K562 (cell line): ENCODE data around the gene TBC1D2. TPM values are rescaled to one million over a fixed set of nuclear protein-coding genes. Genes with fewer than 3 reads are reported as not detected.

Source experiments
- BHLHE40 ChIP-seq: IDR thresholded peaks from 2 replicates; pipeline ENCODE4 v1.6.1; 2011; ENCODE audit warnings: low read length, improper control_type of control experiment
- CC2D1A ChIP-seq: fragments of 450-650 bp; IDR thresholded peaks from 2 replicates; pipeline ENCODE4 v1.6.1; 2017; ENCODE audit warnings: mild to moderate bottlenecking
- EZH2 ChIP-seq: IDR thresholded peaks from 2 replicates; pipeline ENCODE4 v1.6.1; 2012; ENCODE audit warnings: low read depth, mild to moderate bottlenecking, inconsistent platforms, low read length, borderline replicate concordance
- GABPB2 ChIP-seq: fragments of 250-450 bp; sonication (Bioruptor Pico); conservative IDR thresholded peaks from 2 replicates; pipeline ENCODE4 v1.5.1; 2021; ENCODE audit warnings: mild to moderate bottlenecking
- ILF3 ChIP-seq: fragments of 450-650 bp; IDR thresholded peaks from 2 replicates; pipeline ENCODE4 v1.6.1; 2018; ENCODE audit warnings: antibody characterized with exemption, mild to moderate bottlenecking, moderate library complexity, borderline replicate concordance
- KAT7 ChIP-seq: sonication (generic); formaldehyde crosslinking; IDR thresholded peaks from 2 replicates; pipeline ENCODE4 v1.8.0; 2022; ENCODE audit warnings: missing genetic modification reagents, mild to moderate bottlenecking, borderline replicate concordance
- NFIC ChIP-seq: fragments of 450-650 bp; IDR thresholded peaks from 2 replicates; pipeline ENCODE4 v1.6.1; 2017; ENCODE audit warnings: mild to moderate bottlenecking, inconsistent platforms
- ZNF217 ChIP-seq: sonication (generic); formaldehyde crosslinking; IDR thresholded peaks from 2 replicates; pipeline ENCODE4 v1.8.0; 2022; ENCODE audit warnings: mild to moderate bottlenecking, missing genetic modification reagents
- ZNF224 ChIP-seq: sonication (generic); formaldehyde crosslinking; IDR thresholded peaks from 2 replicates; pipeline ENCODE4 v1.8.0; 2022; ENCODE audit warnings: mild to moderate bottlenecking, missing genetic modification reagents
- polyA plus RNA-seq, 8 experiments: library from polyadenylated mRNA; depleted of rRNA in 4 of 8; stranded (reverse) in 5 of 8; unstranded in 3 of 8; fragments of >200 nt; fragmentation: Nextera tagmentation in 2 of 8; fragmentation: Illumina TruSeq in 1 of 8; extraction: Ambion mirVana in 2 of 8; extraction: Trizol in 1 of 8; gene quantifications; 2 replicates each; pipeline versions ENCODE4 v1.2.1 to v1.2.3, GENCODE V29; 2011 to 2014; ENCODE audit warnings: inconsistent platforms in 1 of 8, missing spikeins in 1 of 8
- total RNA-seq, 7 experiments: library from RNA; depleted of rRNA in 6 of 7; stranded (reverse); fragments of >200 nt in 6 of 7; fragmentation: Illumina TruSeq in 2 of 7; extraction: Trizol in 2 of 7; gene quantifications; 2 replicates each; pipeline versions ENCODE4 v1.2.1 to v1.2.3, GENCODE V29; 2011 to 2021; ENCODE audit warnings: low replicate concordance in 1 of 7
- TF ChIP-seq, protein P1 (sequence below): sonication (generic); formaldehyde crosslinking; IDR thresholded peaks from 2 replicates; pipeline ENCODE4 v1.8.0; 2023; ENCODE audit warnings: missing genetic modification reagents, mild to moderate bottlenecking, borderline replicate concordance
- TF ChIP-seq, protein P2 (sequence below): IDR thresholded peaks from 2 replicates; pipeline ENCODE4 v1.6.1; 2011; ENCODE audit not compliant: insufficient read length; ENCODE audit errors: extremely low read depth
- TF ChIP-seq, protein P3 (sequence below): sonication (generic); formaldehyde crosslinking; IDR thresholded peaks from 2 replicates; pipeline ENCODE4 v1.9.0; 2022; ENCODE audit warnings: mild to moderate bottlenecking, missing genetic modification reagents

TBC1D2 gene
- total and polyA plus RNA-seq, 9 of the 15 experiments (the other 6 are each of a cell fraction or from before 2014, with no cell fraction given): 0.10 to 7.0 (median 2.5) TPM

DNA sequence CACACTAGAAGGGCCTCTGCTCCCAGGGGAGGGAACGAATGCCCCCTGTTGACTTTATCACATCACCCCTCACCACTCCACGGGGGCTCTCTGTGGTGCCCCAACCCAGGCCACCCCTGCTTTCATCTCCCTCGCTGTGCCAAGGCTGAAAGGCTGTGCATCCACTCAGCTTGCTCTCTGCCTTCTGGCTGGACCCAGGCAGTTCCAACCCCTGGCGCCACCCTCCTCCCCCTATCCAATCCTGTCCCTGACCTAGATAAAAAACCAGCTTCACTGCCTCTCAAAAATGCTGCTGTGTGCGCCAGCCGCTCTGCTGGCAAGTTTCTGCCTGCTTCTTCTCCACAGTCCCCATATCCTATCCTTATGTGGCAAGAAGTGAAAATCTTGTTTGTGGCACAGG, 40.6 kb downstream of the TBC1D2 start (continued):
- TF ChIP-seq, protein P1, sequence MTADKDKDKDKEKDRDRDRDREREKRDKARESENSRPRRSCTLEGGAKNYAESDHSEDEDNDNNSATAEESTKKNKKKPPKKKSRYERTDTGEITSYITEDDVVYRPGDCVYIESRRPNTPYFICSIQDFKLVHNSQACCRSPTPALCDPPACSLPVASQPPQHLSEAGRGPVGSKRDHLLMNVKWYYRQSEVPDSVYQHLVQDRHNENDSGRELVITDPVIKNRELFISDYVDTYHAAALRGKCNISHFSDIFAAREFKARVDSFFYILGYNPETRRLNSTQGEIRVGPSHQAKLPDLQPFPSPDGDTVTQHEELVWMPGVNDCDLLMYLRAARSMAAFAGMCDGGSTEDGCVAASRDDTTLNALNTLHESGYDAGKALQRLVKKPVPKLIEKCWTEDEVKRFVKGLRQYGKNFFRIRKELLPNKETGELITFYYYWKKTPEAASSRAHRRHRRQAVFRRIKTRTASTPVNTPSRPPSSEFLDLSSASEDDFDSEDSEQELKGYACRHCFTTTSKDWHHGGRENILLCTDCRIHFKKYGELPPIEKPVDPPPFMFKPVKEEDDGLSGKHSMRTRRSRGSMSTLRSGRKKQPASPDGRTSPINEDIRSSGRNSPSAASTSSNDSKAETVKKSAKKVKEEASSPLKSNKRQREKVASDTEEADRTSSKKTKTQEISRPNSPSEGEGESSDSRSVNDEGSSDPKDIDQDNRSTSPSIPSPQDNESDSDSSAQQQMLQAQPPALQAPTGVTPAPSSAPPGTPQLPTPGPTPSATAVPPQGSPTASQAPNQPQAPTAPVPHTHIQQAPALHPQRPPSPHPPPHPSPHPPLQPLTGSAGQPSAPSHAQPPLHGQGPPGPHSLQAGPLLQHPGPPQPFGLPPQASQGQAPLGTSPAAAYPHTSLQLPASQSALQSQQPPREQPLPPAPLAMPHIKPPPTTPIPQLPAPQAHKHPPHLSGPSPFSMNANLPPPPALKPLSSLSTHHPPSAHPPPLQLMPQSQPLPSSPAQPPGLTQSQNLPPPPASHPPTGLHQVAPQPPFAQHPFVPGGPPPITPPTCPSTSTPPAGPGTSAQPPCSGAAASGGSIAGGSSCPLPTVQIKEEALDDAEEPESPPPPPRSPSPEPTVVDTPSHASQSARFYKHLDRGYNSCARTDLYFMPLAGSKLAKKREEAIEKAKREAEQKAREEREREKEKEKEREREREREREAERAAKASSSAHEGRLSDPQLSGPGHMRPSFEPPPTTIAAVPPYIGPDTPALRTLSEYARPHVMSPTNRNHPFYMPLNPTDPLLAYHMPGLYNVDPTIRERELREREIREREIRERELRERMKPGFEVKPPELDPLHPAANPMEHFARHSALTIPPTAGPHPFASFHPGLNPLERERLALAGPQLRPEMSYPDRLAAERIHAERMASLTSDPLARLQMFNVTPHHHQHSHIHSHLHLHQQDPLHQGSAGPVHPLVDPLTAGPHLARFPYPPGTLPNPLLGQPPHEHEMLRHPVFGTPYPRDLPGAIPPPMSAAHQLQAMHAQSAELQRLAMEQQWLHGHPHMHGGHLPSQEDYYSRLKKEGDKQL (CRISPR knock-in tag): no peak
- TF ChIP-seq ILF3: no peak
- TF ChIP-seq GABPB2 (CRISPR knock-in tag): no peak
- no peak for TF ChIP-seq KAT7 (CRISPR knock-in tag)
- TF ChIP-seq, protein P2, sequence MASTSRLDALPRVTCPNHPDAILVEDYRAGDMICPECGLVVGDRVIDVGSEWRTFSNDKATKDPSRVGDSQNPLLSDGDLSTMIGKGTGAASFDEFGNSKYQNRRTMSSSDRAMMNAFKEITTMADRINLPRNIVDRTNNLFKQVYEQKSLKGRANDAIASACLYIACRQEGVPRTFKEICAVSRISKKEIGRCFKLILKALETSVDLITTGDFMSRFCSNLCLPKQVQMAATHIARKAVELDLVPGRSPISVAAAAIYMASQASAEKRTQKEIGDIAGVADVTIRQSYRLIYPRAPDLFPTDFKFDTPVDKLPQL: no peak
- TF ChIP-seq BHLHE40: no peak
- TF ChIP-seq ZNF224 (CRISPR knock-in tag): no peak
- TF ChIP-seq, protein P3, sequence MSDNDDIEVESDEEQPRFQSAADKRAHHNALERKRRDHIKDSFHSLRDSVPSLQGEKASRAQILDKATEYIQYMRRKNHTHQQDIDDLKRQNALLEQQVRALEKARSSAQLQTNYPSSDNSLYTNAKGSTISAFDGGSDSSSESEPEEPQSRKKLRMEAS: no peak
- TF ChIP-seq EZH2: no peak
- TF ChIP-seq ZNF217 (CRISPR knock-in tag): no peak
- no peak for TF ChIP-seq CC2D1A
- TF ChIP-seq NFIC: no peak
